SHP77 treated with DMSO at 0.1 percent for 48 hours (cell line): ENCODE measurements around the gene HS6ST3.

Source experiments
- DNase-seq: peaks from one replicate; lab custom pipeline; 2025; lab: John Stamatoyannopoulos, UW

HS6ST3 gene

DNA sequence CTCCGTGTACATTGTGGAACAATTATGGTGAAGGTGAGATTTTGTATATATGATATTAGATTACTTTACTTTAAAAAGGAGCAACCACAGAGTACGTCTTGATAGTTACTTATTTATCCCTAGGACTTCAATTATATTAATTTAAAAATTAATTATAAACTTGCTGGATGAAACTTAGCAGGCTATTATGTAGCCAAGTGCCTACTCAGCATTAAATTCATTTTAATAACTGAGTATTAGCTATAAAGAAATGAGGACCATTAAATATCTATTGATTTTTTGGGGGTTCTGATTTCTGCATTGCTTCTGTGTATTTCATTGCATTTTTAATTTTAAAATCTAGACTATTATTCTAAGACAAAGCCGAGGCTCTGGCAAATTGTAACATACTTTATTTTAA is 109.4 kb downstream of the HS6ST3 start:
- DNase-seq: no peak

DNA sequence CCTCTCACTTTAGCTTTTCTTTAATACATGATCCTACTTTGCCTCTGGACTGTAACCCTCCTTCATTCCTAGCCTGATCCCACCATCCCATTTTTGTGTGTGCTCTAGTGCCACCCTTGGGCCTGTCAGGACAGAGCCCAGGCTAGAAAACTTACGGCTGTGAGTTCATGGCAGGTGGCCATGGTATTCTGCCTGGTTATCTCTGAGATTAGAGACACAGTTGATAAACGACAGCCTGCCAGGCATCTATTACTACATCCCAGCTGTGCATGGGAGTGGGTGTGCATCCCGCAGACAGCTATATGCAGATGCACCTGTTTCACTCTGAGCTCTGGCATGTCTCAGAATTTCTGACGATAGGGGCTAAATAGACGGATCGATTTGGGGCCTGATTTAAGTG is 110.9 kb downstream of the HS6ST3 start:
- DNase-seq: no peak

GRCh38 chr13:96202315-96202714 is 112.4 kb downstream of the HS6ST3 start:
- DNase-seq: no peak

- no peak for DNase-seq
These were observed 113.6 kb downstream of the HS6ST3 start for GRCh38 chr13:96203471-96203870.

DNA sequence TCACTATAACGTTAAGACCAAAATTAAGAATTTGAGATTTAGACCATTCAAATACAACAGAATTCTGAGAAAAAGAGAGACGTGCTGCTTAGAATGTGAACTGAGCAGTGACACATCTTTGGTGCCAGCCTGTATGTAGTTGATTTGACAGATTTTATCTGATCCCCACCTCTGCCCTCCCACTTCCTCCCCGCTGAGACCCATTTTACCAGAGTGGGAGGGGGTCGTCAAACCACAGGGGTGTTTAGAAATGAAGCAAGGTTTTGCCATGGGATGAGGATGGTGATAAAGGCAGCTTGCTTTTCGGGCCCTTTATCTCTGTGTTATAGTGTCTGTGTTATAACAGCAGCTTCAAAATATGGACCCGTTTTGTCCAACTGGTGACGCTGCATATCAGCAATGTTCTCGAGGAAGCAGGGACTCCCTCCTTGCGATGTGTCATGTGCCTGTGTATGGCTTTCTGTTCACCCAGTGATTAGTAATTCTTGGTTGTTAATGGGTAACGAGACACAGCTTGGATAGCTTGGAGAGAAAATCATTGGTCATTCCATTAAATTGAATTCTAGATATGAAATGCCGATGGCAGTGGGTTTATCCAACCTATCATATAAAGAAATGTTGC is 125.0 kb downstream of the HS6ST3 start:
- DNase-seq: no peak

DNA sequence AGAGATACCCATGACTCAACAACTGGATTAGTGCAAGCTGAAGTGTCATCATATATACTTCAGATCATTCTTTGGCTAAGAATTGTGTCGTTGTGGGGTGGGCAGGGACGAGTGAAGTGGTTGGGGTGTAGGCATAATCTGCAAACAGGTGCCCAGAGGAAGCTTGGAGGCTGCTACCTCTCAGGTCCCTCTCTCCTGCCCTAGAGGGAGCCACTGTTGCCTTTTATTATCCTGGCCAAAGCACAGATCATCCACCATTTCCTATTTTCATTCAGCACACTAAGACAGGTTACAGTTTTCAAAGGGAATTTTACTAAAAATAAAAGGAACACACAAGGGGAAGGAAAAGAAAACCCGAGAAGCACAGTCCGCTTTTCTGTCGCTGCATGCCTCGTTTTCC is 126.6 kb downstream of the HS6ST3 start:
- no peak for DNase-seq

GRCh38 chr13:96218475-96218874 is 128.6 kb downstream of the HS6ST3 start:
- no peak for DNase-seq

DNA sequence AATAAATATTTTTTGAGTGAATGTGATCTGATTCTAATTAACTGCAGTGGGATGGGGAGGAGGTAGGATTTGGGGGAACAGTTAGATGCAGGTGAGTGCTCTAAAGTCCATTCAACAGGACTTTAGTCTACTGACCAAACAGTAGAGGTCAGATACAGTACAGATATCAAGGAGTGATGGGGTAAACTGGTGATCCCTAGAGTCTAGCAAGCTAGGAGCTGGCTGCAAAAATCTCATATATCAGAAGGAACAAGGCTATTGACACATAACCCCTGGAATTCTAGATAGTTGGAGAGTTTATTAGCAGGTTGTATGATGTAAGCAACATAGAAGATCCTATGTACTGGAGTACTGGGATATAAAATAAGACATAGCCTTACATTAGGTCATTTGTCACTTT is 131.6 kb downstream of the HS6ST3 start:
- DNase-seq: no peak

DNA sequence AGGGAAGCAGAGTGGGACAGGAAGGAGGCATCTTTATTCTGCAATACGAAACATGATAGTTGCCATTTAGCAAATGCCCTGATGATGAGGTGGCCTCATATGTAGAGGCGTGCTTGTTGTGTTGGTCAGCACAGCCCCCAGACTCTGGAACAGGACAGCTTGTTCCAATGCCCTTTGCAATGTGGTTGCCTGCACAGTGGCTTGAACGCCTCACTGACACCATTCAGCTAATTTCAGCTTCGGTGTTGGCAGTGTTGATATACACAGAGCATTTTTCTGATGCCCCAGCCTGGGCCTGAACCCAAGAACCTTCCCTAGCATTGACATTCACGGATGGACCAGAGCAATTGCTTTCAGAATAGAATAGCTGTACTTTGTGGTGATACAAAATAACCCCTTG is 133.3 kb downstream of the HS6ST3 start:
- no peak for DNase-seq

- no peak for DNase-seq
These were observed 139.4 kb downstream of the HS6ST3 start for GRCh38 chr13:96229356-96229755.

DNA sequence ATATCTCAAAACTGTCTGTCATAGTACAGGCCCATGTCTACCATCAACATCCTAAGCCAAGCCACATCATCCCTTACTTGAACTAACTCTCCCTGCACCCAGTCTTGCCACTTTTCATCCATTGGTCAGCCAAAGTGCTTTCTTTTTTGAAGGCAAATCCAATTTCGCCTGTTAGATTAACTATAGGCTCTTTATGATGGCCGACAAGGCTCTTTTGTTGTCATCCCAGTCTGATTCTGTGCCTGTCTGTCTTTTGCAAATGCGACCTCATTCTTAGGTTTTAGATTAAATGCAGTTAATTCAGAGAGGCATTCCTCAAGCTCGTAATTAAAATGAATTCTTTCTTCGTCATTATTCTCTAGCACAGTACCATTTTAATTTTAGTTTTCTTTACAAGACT is 148.3 kb downstream of the HS6ST3 start:
- no peak for DNase-seq

DNA sequence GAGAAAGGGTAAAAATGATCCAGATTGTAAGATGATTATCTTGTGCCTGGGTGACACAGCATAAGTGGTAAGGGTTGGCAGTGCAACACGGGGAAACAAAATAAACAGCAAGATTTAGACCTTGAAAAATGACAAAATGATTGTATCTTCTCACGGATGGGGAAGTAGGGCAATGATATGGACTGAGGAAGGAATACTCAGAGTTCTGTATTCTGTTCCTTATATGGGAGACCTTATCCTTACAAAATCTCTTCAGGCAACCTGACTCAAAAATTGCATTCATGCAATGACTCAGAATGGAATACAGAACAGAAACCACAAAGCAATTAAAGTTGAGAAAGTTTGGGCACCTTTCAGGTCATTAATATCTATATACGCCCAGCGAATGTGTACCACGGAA is 149.0 kb downstream of the HS6ST3 start:
- DNase-seq: no peak

- no peak for DNase-seq
These were observed 153.5 kb downstream of the HS6ST3 start for GRCh38 chr13:96243376-96243775.

DNA sequence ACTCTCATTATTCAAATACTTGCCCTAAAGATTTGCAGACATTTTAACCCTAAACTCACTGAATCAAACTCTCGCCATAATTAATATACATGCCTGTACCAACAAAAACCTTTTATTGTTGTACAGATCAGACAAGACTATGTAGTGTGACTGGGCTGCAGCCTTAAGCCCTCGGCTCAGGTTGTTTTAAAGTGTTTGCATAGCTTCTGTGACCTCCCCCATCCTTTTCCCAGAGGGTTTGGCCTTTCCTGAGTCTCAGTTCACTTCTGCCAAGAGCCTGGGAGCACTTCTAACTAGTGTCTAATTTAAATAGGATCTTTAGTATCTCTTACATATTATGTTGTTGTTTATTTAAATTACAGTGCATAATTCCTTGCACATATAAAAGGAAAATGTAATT is 158.2 kb downstream of the HS6ST3 start:
- DNase-seq: no peak

- no peak for DNase-seq
These were observed 159.1 kb downstream of the HS6ST3 start for GRCh38 chr13:96248996-96249395.

DNA sequence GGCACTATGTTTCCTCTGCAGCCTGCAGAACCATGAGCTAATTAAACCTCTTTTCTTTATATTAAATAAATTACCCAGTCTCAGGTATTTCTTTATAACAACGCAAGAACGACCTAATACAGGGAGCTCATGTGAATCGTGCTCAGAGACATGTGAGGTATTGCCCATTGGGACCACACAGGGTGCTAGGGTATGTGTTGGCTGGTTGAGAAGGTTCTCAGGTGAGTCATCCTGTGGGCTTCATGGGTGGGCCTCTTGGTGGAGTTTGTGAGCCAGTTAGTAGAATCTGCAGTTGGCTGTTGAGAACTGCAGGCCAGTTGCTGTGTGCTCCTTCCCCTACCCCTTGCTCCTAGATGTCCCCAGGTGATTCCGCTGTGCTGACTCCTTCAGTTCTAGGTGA is 163.0 kb downstream of the HS6ST3 start:
- DNase-seq: no peak

DNA sequence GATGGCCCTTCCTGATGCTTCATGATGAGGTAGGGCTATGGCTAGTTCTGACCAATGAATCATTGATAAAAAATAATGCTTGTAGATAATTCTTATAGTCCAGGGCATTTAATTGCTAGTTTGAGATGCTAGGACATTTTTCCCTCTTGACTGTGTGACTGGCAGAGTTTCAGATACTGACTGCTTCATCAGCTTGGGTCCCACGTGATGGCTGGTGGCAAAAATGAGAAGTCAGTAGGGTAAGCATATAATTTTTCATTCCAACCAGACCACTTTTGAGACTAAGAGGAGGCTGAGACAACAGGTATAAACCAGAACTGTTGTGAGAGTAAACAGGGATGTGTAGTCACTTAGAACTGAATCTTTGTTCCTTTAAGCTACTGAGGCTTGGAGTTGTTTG is 183.3 kb downstream of the HS6ST3 start:
- no peak for DNase-seq

GRCh38 chr13:96274046-96274445 is 184.1 kb downstream of the HS6ST3 start:
- no peak for DNase-seq

DNA sequence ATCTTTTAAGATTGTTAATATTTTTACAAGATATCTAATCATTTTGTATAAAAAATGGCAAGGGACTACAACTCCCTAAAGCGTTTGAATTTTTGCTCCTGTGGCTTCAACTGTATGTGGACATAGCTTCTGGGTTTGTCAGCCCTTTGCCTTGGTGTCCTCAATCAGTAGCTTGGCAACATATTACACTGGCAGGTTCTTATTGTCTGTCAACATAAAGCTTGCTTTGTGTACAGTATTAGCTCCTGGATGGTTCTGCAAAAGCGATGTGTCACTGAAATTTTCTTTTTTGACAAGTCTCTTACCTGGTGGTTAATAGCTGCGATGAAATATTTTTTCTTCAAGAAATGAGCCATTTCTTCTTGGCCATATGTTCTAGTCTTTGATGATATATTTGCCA is 190.0 kb downstream of the HS6ST3 start:
- DNase-seq: no peak

GRCh38 chr13:96284971-96285370 is 195.1 kb downstream of the HS6ST3 start:
- DNase-seq: no peak

- no peak for DNase-seq
These were observed 195.8 kb downstream of the HS6ST3 start for GRCh38 chr13:96285729-96286128.

GRCh38 chr13:96294930-96295881 is 205.3 kb downstream of the HS6ST3 start:
- no peak for DNase-seq

DNA sequence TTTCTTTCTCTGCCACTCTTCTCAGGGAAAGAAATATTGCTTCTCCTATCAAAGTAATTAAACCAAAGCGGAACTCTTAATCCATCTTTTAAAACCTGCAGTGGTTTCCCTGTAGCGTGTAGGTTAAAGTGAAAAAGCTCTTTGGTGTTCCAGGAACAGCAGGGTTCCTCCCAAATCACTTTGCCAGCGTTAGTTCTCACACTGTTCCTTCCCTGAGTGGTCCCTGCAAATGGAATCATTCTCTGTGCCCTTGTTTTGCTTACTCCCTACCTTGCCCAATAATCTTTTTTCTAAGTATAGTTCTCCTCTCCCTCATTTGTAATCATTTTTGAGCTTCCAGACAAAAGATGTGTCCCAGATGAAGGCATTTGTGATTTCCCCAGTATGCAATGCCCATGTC is 207.5 kb downstream of the HS6ST3 start:
- DNase-seq: no peak

GRCh38 chr13:96299235-96299634 is 209.3 kb downstream of the HS6ST3 start:
- DNase-seq: no peak
